Liver (tissue), 9 donors: ENCODE measurements around the gene MSI2. TPM values are rescaled to one million over a fixed set of nuclear protein-coding genes. Genes with fewer than 3 reads are reported as not detected.

Source experiments
- DNase-seq: peaks from one replicate; pipeline ENCODE4 v3.0.0-alpha.2; 2017; ENCODE audit warnings: low spot score
- H3K27ac ChIP-seq, 2 donors: one replicate each; pipeline ENCODE4 v1.7.0; 2013; ENCODE audit warnings: inconsistent platforms in 2 of 2, low read length in 2 of 2, control low read depth in 1 of 2, low read depth in 1 of 2, mild to moderate bottlenecking in 1 of 2
- H3K27me3 ChIP-seq, 4 donors: one replicate each; pipeline versions ENCODE4 v1.6.1 to v1.7.0; 2013; ENCODE audit warnings: low read length in 3 of 4, inconsistent platforms in 1 of 4, mild to moderate bottlenecking in 1 of 4, moderate library complexity in 1 of 4; ENCODE audit not compliant: control insufficient read depth in 4 of 4, insufficient read depth in 4 of 4
- H3K36me3 ChIP-seq, 4 donors: one replicate each; pipeline versions ENCODE4 v1.6.1 to v1.7.0; 2013; ENCODE audit warnings: low read length in 3 of 4, mild to moderate bottlenecking in 3 of 4, low read depth in 1 of 4, moderate library complexity in 1 of 4; ENCODE audit not compliant: control insufficient read depth in 4 of 4, insufficient read depth in 3 of 4
- H3K4me1 ChIP-seq, 4 donors: one replicate each; pipeline versions ENCODE4 v1.6.1 to v1.7.0; 2013; ENCODE audit warnings: low read length in 3 of 4, mild to moderate bottlenecking in 3 of 4, moderate library complexity in 1 of 4; ENCODE audit not compliant: control insufficient read depth in 4 of 4, insufficient read depth in 4 of 4
- H3K4me3 ChIP-seq, 3 donors: one replicate each; pipeline versions ENCODE4 v1.6.1 to v1.7.0; 2013; ENCODE audit warnings: low read length in 3 of 3, control low read depth in 1 of 3, low read depth in 1 of 3, mild to moderate bottlenecking in 1 of 3
- H3K9ac ChIP-seq, 2 donors: one replicate each; pipeline ENCODE4 v1.7.0; 2013; ENCODE audit warnings: low read length in 2 of 2, mild to moderate bottlenecking in 2 of 2, moderate library complexity in 2 of 2, control low read depth in 1 of 2, low read depth in 1 of 2
- H3K9me3 ChIP-seq, 4 donors: one replicate each; pipeline versions ENCODE4 v1.6.1 to v1.7.0; 2013; ENCODE audit warnings: low read length in 3 of 4; ENCODE audit not compliant: control insufficient read depth in 4 of 4
- ATF3 ChIP-seq: IDR thresholded peaks from 2 replicates; pipeline ENCODE4 v1.6.1; 2016; ENCODE audit warnings: antibody characterized with exemption
- EGR1 ChIP-seq, 2 donors: IDR thresholded peaks; 2 replicates each; pipeline ENCODE4 v1.6.1; 2016 to 2018; ENCODE audit warnings: antibody characterized with exemption in 2 of 2, low read depth in 2 of 2
- FOXA1 ChIP-seq: IDR thresholded peaks from 2 replicates; pipeline ENCODE4 v1.6.1; 2016; ENCODE audit warnings: antibody characterized with exemption
- FOXA2 ChIP-seq: IDR thresholded peaks from 2 replicates; pipeline ENCODE4 v1.6.1; 2016; ENCODE audit warnings: antibody characterized with exemption
- HNF4G ChIP-seq: IDR thresholded peaks from 2 replicates; pipeline ENCODE4 v1.6.1; 2016; ENCODE audit warnings: antibody characterized with exemption
- JUND ChIP-seq, 2 donors: IDR thresholded peaks; 2 replicates each; pipeline ENCODE4 v1.6.1; 2016; ENCODE audit warnings: antibody characterized with exemption in 2 of 2
- NR2F2 ChIP-seq: IDR thresholded peaks from 2 replicates; pipeline ENCODE4 v1.6.1; 2016; ENCODE audit warnings: antibody characterized with exemption
- REST ChIP-seq: IDR thresholded peaks from 2 replicates; pipeline ENCODE4 v1.6.1; 2016; ENCODE audit warnings: antibody characterized with exemption, mild to moderate bottlenecking
- RXRA ChIP-seq, 2 donors: IDR thresholded peaks; 2 replicates each; pipeline ENCODE4 v1.6.1; 2017 to 2018; ENCODE audit warnings: antibody characterized with exemption in 2 of 2, mild to moderate bottlenecking in 1 of 2
- YY1 ChIP-seq: IDR thresholded peaks from 2 replicates; pipeline ENCODE4 v1.6.1; 2016; ENCODE audit warnings: antibody characterized with exemption, mild to moderate bottlenecking
- ZBTB33 ChIP-seq: IDR thresholded peaks from 2 replicates; pipeline ENCODE4 v1.6.1; 2016; ENCODE audit warnings: antibody characterized with exemption
- WGBS: extraction: QIAGEN DNeasy Blood & Tissue Kit; methylation state at CpG from one replicate; pipeline ENCODE4 v1.1.7; 2013; 5-methylcytosine and 5-hydroxymethylcytosine counted together
- polyA plus RNA-seq, 2 donors: library from polyadenylated mRNA; stranded (reverse) in 1 of 2; unstranded in 1 of 2; fragments of 200-250 nt in 1 of 2; fragments of >200 nt in 1 of 2; fragmentation: Nextera tagmentation in 1 of 2; extraction: Ambion mirVana in 1 of 2; gene quantifications; one replicate each; pipeline versions ENCODE4 v1.2.1 to v1.2.3, GENCODE V29; 2013 to 2015
- total RNA-seq, 2 donors: library from RNA; depleted of rRNA; stranded (reverse); fragments of >200 nt; gene quantifications; one replicate each; pipeline ENCODE4 v1.2.3, GENCODE V29; 2014
- donor health status: healthy.
- donor health status: healthy.
- donor health status: healthy.
- donor health status: healthy.
- donor health status: healthy.

Gene MSI2
- total and polyA plus RNA-seq, 4 donors = 5.7 to 15.6 (median 9.2) TPM

- Histone ChIP-seq H3K9ac (no peak overlapping the region), H3K4me3 (no peak overlapping the region), H3K36me3 (no peaks in the 10 kb centered on the region), H3K9me3 (no peaks in the 10 kb centered on the region), H3K27ac (no peak overlapping the region), H3K4me1 (no peaks in the 10 kb centered on the region), H3K27me3 (no peaks in the 10 kb centered on the region)
- no peak for TF ChIP-seq HNF4G
- no peak for TF ChIP-seq YY1
- TF ChIP-seq JUND (IDR thresholded peaks at IDR 0.05) = no peak
- no peak for TF ChIP-seq ATF3
- TF ChIP-seq FOXA2 = no peak
- no peak for TF ChIP-seq REST
- no peak for TF ChIP-seq RXRA (IDR thresholded peaks at IDR 0.05)
- DNase-seq = no peak
- 92% methylated on average over 5 of the region's 5 CpGs for WGBS
These were observed 300.0 kb downstream of the MSI2 start for GRCh38 chr17:57556320-57556719.

GRCh38 chr17:57556977-57557376 is 300.7 kb downstream of the MSI2 start:
- no peaks in the 10 kb centered on the region for H3K4me1 ChIP-seq
- H3K27me3 ChIP-seq = no peaks in the 10 kb centered on the region
- H3K9ac ChIP-seq = no peak overlapping the region
- H3K4me3 ChIP-seq = no peak overlapping the region
- DNase-seq = no peak
- H3K36me3 ChIP-seq = no peaks in the 10 kb centered on the region
- no peak for TF ChIP-seq ZBTB33
- no peak for TF ChIP-seq HNF4G
- TF ChIP-seq REST = no peak
- TF ChIP-seq NR2F2 = no peak
- TF ChIP-seq JUND (IDR thresholded peaks at IDR 0.05) = no peak
- no peak for TF ChIP-seq YY1
- no peak for TF ChIP-seq ATF3
- no peak for TF ChIP-seq FOXA1
- no peak for TF ChIP-seq EGR1 (IDR thresholded peaks at IDR 0.05; ENCODE audit: low read depth in 2 of 2)
- no peak overlapping the region for H3K27ac ChIP-seq
- H3K9me3 ChIP-seq = no peaks in the 10 kb centered on the region
- 99% methylated on average over 8 of the region's 8 CpGs for WGBS
